Measurements from ENCODE around the gene AGPAT3.

AGPAT3 gene

GRCh38 chr21:43917515-43918384, 52.7 kb downstream of the AGPAT3 start:
- Histone ChIP-seq H3K9ac (no peak overlapping the region), H3K79me2 (peaks cover 45% of the 10 kb centered on the region), H3K4me3 (ENCODE audit: low read depth, low read length) (no peak overlapping the region), H3K27me3 (ENCODE audit: control insufficient read depth, insufficient read depth, low read length) (no peaks in the 10 kb centered on the region), H2AFZ (no peak overlapping the region), H3K9me3 (ENCODE audit: control insufficient read depth, low read length) (no peaks in the 10 kb centered on the region), H3K36me3 (ENCODE audit: control insufficient read depth, insufficient read depth, low read length) (no peaks in the 10 kb centered on the region), H3K4me2 (ENCODE audit: low read length) (no peak overlapping the region), H3K27ac (no peak overlapping the region), H3K4me1 (peaks cover 15% of the 10 kb centered on the region)
- TF ChIP-seq CTCF (IDR thresholded peaks at IDR 0.05), result no peak

GRCh38 chr21:43918385-43918947, 53.4 kb downstream of the AGPAT3 start:
- H3K4me1 ChIP-seq, result peaks cover 22% of the 10 kb centered on the region
- no peaks in the 10 kb centered on the region for H3K27me3 ChIP-seq (ENCODE audit: control insufficient read depth, insufficient read depth, low read length)
- peaks cover 42% of the 10 kb centered on the region for H3K79me2 ChIP-seq
- H3K27ac ChIP-seq, result no peak overlapping the region
- TF ChIP-seq CTCF (IDR thresholded peaks at IDR 0.05), result no peak
- H2AFZ ChIP-seq, result no peak overlapping the region
- H3K36me3 ChIP-seq (ENCODE audit: control insufficient read depth, insufficient read depth, low read length), result no peaks in the 10 kb centered on the region
- H3K4me2 ChIP-seq (ENCODE audit: low read length), result no peak overlapping the region
- no peaks in the 10 kb centered on the region for H3K9me3 ChIP-seq (ENCODE audit: control insufficient read depth, low read length)
- H3K9ac ChIP-seq, result no peak overlapping the region
- no peak overlapping the region for H3K4me3 ChIP-seq (ENCODE audit: low read depth, low read length)

- Histone ChIP-seq H3K4me1 (peaks cover 25% of the 10 kb centered on the region), H3K9ac (no peak overlapping the region), H2AFZ (no peak overlapping the region), H3K36me3 (ENCODE audit: control insufficient read depth, insufficient read depth, low read length) (no peaks in the 10 kb centered on the region), H3K9me3 (ENCODE audit: control insufficient read depth, low read length) (no peaks in the 10 kb centered on the region), H3K79me2 (peaks cover 43% of the 10 kb centered on the region), H3K27me3 (ENCODE audit: control insufficient read depth, insufficient read depth, low read length) (no peaks in the 10 kb centered on the region), H3K4me3 (ENCODE audit: low read depth, low read length) (no peak overlapping the region), H3K27ac (peak overlapping the region; percentile 65), H3K4me2 (ENCODE audit: low read length) (peak overlapping the region; percentile 59)
- TF ChIP-seq CTCF (IDR thresholded peaks at IDR 0.05), result no peak
These were observed 54.3 kb downstream of the AGPAT3 start for GRCh38 chr21:43919283-43919682.

GRCh38 chr21:43919871-43920801, 55.1 kb downstream of the AGPAT3 start:
- Histone ChIP-seq H3K36me3 (ENCODE audit: control insufficient read depth, insufficient read depth, low read length) (no peaks in the 10 kb centered on the region), H2AFZ (no peak overlapping the region), H3K9me3 (ENCODE audit: control insufficient read depth, low read length) (no peaks in the 10 kb centered on the region), H3K4me2 (ENCODE audit: low read length) (peak overlapping the region; percentile 59), H3K27ac (peak overlapping the region; percentile 65), H3K27me3 (ENCODE audit: control insufficient read depth, insufficient read depth, low read length) (no peaks in the 10 kb centered on the region), H3K4me1 (peaks cover 25% of the 10 kb centered on the region), H3K9ac (no peak overlapping the region), H3K4me3 (ENCODE audit: low read depth, low read length) (peak overlapping the region; percentile 37), H3K79me2 (peaks cover 50% of the 10 kb centered on the region)
- no peak for TF ChIP-seq CTCF (IDR thresholded peaks at IDR 0.05)

Data from parathyroid adenoma (tissue), 2 donors.